Dedifferentiated amniotic fluid mesenchymal stem cell (primary cell): ENCODE measurements around the gene SLK.
A peak's percentile ranks its signal among the peaks of the same experiment; 100 is the strongest.

Experiments used
- DNase-seq: peaks from one replicate; pipeline ENCODE4 v3.0.0-alpha.2; 2016; ENCODE audit errors: extremely low spot score

The SLK gene

DNA sequence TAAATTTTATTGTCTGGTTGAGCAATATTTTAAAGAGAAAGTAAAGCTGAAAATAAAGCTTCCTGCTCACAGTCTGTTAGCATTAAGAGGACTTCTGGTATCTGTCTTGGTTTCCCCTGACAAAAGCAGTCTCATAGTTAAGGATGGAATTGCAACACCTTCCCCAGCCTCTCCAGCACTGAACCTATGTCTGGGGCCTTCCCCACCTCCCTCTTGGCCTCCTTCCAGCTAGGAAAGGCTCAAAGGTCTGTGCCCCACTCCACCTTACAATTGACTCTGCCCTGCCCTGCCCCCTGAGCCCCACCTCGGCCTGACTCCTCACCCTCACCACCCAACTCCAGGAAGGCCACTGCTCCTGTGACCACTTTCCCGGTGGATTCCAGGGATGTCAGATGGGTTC, 85.5 kb downstream of the SLK start:
- DNase-seq, result no peak

DNA sequence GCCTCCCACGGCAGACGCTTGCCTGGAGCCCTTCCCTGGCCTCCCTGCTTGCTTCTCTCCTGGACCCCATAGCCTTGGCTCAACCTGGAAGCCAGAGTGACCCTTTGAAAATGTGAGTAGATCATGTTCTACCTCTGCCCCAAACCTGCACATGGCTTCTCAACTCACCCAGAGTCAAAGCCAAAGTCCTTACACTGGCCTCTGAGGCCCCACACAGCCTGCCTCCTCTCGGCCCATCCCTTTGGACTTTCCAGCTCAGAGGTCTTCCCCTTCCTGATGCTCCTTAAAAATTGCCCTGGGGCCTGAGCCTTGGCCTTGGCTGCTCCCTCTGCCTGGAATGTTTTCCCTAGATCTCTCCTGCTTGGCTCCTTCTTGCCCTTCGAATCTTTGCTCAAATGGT, 86.3 kb downstream of the SLK start:
- no peak for DNase-seq

DNA sequence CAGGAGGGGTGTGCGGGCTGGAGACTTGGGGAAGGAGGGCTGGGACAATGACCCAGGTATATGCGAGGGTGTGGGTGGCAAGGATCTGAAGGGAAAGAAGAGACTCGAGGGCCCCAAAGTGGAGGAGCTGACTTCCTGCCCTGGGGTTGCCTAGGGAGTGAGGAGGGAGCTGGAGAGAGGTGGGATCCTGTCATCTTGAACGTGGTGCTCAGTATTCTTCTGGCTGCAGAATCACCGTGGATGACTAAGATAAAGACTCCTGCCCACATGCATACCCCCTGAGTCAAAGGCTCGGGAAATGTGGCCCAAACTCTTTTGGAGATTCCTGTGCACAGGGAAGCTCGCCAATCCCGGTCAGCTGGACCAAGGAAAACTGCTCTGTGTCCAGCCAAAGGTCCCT, 87.5 kb downstream of the SLK start:
- DNase-seq, result peak; percentile 55

DNA sequence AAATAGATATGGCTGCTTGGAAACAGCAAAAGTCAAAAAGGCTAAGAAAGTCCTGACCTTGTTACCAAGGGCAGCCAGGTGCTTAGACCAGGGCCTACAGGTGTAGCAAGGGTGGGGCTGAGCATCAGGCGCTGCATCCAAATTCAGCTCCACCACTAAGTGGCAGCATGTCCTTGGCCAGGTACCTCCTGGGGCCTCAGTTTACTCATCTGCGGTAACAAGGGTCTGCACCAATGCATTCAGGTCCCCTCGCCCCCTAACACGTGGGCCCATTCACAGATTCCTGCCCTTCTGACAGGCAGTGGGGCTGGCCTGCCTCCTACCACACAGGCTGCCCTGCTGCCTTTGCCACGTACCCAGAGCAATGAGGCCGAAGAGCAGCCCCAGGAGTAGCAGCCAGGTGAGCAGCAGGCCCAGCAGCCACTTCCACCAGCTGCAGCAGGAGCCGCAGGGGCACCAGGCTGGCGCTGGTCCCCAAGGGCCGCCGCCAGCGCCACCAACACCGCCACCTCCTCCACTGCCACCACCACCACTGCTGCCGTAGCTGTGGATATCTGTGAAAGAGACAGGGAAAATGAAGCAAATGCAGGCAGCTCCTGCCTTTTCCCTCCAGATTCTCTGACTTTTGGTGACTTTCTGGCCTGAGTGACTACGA, 89.8 kb downstream of the SLK start:
- no peak for DNase-seq

DNA sequence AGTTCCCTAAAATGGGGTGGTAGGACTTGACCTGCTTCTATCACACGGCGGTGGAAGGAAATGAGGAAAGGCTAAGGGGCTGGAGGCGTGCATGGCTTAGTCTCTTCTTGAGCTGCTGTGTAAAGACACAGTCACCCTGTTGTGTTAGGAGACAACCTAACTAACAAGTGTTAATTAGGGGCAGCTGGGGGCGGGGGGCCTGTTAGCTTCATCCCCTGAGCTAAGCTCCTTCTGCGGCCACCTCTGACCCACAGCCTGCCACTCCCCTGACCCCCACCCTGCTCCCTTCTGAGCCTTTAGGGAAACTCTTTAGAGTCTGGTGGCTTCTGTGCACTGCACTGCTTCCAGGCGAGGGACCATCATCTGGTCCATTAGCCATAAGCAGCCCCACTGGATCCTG, 90.8 kb downstream of the SLK start:
- no peak for DNase-seq

DNA sequence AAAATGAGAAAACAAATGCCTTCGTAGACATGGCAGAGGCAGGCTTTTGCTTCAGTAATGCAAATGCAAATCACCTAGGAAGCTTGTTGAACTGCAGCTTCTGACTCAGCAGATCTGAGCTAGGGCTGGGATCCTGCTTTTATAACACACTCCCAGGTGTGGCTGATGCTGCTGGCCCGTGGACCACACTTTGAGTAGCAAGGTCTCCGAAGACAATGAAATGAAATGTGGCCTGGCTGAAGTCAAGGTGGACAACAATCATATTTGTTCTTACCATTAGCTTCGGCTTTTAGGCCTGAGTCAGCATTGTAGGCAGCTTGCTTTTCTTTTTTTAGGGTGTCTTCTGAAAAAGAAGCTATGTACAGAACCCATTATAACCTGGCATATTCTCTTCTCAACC, 92.4 kb downstream of the SLK start:
- no peak for DNase-seq

DNA sequence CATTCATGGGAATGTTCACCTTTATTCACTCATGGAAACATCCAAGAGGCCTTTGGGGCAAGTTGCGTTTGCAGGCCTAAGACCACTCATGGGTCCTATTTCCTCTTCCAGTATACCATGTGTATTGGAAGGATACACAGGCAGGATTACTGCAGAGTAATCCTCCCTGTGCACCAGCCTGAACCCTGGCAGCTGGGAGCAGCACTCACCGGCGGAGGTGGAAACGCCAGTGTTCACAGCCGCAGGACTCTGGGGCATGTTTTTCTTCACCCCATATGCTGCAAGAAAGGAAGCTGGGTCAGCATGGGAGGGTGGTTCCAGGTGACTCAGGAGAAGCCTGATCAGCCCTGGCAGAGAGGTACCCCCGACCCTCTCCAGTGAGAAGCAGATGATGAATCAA, 94.3 kb downstream of the SLK start:
- DNase-seq, result no peak

DNA sequence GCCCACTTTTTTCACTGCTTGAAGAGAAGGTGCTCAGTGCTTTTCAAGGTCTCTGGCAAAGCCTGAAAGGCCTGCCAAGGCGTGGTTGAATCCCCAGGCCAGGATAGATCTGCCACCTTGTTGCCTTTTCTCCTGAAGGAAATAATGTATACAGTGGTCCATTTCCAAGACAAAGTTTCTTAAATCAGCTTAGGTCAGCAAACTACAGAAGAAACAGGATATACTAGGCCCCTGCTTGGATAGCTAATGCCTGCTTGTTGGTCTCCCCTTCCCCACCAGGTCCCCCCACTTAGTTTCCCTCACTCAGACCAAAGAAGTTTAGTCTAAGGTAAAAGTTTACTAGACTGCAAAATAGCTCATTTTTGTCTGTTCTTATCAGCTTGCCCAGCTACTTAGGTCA, 98.8 kb downstream of the SLK start:
- no peak for DNase-seq

DNA sequence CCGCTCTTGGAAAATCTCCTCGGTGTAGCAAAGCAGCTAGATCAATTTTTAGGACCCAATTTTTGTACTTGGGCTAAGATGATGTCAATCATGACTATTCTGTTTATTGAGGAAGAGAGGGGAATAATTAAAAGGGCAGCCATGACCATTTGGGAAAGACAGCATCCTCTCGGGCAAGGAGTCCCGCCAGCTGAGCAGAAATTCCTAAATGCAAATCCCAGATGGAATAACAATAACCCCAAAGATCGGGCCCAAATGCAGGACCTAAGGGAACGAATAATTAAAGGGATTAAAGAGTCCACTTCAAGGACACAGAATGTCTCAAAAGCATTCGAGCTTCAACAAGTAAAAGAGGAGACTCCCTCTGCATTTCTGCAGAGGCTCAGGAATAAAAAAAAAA, 100.0 kb downstream of the SLK start:
- no peak for DNase-seq

DNA sequence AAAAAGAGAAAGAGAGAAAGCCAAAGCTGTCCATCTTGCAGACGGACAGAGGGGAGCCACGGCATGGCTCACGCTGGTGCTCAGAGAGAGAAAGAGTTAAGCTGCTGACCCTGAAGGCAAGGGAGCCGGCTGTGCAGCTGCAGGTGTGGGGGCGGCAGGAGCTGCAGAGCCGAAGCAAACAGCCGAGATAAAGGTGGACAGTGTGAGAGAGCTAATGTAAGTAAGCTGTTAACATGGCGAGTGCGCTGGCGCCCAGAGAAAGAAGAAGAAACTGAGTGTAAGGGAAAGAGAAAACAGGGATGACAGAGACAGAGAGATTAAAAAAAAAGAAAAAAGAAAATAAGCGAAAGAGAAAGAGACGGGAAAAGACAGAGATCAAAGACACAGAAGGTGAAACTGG, 100.6 kb downstream of the SLK start:
- no peak for DNase-seq

DNA sequence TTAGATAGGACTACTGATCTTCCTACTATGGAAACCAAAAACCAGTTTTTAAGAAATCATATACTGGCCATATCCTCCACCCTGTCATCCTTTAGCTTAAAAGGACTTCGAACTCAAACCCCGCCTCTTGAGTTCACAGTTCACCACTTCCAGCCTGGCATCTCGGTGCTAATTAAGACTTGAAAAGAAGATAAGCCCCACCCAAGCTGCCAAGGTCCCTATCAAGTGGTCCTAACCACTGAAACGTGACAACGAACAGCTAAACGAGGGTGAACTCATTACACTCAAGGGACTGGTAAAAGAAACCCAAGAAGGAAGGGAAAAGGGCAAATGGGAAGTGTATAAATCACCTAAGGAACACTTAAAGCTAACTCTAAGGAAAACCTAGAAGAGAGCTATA, 102.7 kb downstream of the SLK start:
- DNase-seq, result no peak

DNA sequence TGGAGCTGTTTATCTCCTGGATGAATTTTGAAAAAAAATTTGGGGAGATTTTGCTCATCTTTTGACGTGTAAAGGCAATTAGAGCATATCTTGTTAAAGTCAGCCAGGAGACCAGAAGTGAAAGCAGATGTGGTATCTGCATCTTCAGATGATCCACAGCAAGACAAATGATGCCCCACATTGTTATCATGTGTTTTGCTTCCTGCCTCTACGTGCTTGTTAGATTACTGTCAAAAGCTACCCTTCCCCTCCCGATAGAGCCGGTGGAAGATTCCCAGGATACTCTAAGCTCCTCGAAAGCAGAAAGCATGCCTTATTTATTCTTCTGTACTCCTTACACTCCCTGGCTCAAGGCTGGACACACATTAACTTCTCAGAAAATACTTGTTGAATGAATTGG, 105.8 kb downstream of the SLK start:
- DNase-seq, result no peak

DNA sequence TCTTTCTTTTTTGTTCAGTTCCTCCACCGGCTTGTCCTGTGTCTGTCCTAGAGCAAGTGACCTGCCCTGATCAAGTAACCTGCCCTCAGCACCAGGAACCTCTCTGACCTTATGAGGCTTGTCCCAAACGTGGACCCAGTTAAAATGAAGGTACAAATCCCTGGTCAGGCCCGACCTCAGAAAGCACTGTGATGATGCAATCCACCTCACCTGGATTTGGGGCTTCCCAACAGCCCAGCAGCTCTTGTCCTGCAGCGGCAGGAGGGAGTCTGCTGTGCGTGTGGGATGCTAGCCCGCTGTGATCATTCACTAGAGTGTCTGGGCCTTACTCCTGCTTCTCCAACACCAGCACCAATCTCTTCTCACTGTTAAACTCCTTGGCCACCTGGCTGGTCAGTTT, 107.6 kb downstream of the SLK start:
- no peak for DNase-seq

DNA sequence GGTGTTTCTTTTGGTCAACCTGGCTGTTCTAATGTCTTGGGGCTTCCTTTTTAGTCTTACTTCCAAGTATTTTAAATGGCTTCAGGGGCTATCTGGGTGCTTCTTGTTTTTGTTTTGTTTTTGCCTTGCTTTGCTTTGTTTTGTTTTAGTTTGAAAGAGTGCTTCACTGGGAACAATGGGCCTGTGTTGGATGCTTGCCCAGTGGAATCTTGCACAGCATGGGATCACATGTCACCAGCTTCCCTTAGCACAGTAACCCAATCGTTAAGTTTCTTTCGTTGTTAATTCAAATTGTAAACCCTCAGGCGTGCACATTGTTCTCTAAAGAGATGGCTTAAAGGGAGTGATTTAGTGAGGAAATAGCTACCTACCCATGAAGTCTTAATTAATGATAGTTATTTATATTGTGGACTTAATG, 109.8 kb downstream of the SLK start:
- no peak for DNase-seq

DNA sequence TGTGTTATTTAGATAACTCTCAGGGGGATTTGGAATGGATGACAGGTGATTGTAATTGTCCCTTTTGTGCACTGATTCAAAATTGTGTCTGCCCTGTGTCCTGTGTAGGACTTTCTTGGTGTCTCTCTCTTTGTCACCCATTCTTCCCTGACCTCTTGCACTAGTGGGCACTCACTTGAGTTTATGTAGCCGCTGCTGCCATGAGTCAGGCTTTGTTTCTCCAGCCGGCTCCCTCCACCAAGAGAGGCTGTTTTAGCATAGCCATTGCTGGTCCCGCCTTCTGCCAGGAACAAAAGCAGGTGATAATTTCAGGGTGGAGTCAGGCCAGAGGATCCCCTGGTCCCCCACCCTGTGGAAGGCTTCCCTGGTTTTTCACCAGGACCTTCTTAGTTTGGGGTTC, 110.3 kb downstream of the SLK start:
- DNase-seq, result no peak

DNA sequence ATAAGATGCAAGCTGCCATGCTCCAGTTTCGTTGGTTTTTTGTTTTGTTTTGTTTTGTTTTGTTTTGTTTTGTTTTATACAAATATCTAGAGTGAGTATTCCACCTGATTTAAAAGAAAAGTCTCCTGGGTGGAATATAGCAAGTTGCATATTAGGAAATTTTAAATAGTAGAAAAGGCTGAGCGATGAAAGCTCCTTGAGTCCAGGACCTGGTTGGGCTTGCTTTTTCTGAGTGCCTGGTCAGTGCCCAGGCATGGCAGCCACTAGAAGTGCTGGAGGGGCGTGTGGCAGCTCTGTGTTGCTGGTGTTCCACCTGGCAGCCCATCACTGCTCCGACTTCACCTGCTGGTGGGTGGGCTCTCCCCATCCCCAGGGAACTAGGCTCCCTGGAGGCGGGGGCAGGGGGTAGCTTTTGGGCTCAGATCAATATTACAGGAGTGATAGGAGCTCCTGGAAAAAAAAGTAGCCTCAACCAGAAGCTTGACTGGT, 110.8 kb downstream of the SLK start:
- no peak for DNase-seq
